OCI-LY1 (cell line): ENCODE measurements around the gene C1orf122.

Experiments
- CTCF ChIP-seq: fragments of 200-600 bp; sonication (generic), shearing (Covaris generic); IDR thresholded peaks from 2 replicates; pipeline ENCODE4 v1.5.1; 2017; ENCODE audit warnings: mild to moderate bottlenecking, antibody characterized with exemption, low read length, moderate library complexity, mixed read lengths
- EZH2 ChIP-seq: fragments of 200-600 bp; sonication (generic), shearing (Covaris generic); IDR thresholded peaks from 2 replicates; pipeline ENCODE4 v1.8.0; 2017; ENCODE audit warnings: borderline replicate concordance, mixed run types, mild to moderate bottlenecking, antibody characterized with exemption, low read length, moderate library complexity, mixed read lengths

GRCh38 chr1:37845049-37845646 lies 37.6 kb downstream of the C1orf122 start:
- no peak for TF ChIP-seq CTCF
- no peak for TF ChIP-seq EZH2
